HAP-1 (cell line): Measurements from ENCODE around the gene OR10D3.

Experiments used
- DNase-seq, 2 experiments: peaks; one replicate each; pipeline ENCODE4 v3.0.0-alpha.2; 2016 to 2020; ENCODE audit warnings: low spot score in 2 of 2
- H3K27me3 ChIP-seq: fragments of 250-450 bp; sonication (Bioruptor Pico); 2 replicates; pipeline ENCODE4 v1.5.1; 2020; ENCODE audit warnings: low read depth, mild to moderate bottlenecking, moderate library complexity
- H3K36me3 ChIP-seq: fragments of 250-450 bp; sonication (Bioruptor Pico); replicated peaks from 2 replicates; pipeline ENCODE4 v1.5.1; 2020; ENCODE audit warnings: mild to moderate bottlenecking
- H3K4me1 ChIP-seq: fragments of 250-450 bp; sonication (Bioruptor Pico); 2 replicates; pipeline ENCODE4 v1.5.1; 2020; ENCODE audit warnings: mild to moderate bottlenecking
- H3K4me3 ChIP-seq: fragments of 250-450 bp; sonication (Bioruptor Pico); 2 replicates; pipeline ENCODE4 v1.5.1; 2020; ENCODE audit warnings: mild to moderate bottlenecking, moderate library complexity
- H3K9me3 ChIP-seq: fragments of 250-450 bp; sonication (Bioruptor Pico); 2 replicates; pipeline ENCODE4 v1.5.1; 2020; ENCODE audit warnings: mild to moderate bottlenecking, moderate library complexity
- in situ Hi-C: fragments of 300-500 bp; cut with MboI; formaldehyde crosslinking; loops from 3 replicates; pipeline ENCODE4 v1.14.3; 2020; ENCODE audit warnings: low sequenced_read_pairs, inconsistent platforms, mixed read lengths

The OR10D3 gene

DNA sequence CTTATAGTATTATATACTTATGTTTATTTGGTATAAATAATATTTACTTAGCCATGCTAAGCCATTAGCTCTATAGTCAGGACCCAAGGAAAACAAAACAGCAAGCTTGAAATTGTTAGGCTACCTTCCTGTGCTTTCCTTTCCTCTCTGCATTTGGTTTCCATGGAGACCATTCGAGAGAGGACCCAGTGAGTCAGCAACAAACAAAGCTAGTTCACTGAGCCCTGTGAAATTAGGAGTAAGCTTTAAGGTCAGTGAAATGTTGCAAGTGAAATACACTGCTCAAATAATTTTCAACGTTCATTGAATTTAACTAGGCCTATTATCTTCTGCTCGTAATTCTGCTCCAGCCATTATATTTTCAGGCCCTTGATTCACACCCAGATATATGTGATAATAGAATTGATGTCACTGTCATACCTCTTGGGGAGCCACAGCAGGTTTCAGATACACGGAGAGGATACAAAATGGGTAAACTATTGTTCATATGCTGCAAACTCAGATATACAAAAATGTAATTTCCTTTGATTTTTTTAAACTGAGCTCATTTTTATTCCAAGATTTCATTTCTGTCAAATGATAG, 9.1 kb upstream of the OR10D3 start:
- peak in 1 of 2 experiments; percentile 8 for DNase-seq
- Histone ChIP-seq H3K27me3 (no peaks in the 10 kb centered on the region), H3K9me3 (no peaks in the 10 kb centered on the region), H3K36me3 (no peaks in the 10 kb centered on the region), H3K4me1 (no peaks in the 10 kb centered on the region), H3K4me3 (no peak overlapping the region)
- in situ Hi-C loops = no loop called here

DNA sequence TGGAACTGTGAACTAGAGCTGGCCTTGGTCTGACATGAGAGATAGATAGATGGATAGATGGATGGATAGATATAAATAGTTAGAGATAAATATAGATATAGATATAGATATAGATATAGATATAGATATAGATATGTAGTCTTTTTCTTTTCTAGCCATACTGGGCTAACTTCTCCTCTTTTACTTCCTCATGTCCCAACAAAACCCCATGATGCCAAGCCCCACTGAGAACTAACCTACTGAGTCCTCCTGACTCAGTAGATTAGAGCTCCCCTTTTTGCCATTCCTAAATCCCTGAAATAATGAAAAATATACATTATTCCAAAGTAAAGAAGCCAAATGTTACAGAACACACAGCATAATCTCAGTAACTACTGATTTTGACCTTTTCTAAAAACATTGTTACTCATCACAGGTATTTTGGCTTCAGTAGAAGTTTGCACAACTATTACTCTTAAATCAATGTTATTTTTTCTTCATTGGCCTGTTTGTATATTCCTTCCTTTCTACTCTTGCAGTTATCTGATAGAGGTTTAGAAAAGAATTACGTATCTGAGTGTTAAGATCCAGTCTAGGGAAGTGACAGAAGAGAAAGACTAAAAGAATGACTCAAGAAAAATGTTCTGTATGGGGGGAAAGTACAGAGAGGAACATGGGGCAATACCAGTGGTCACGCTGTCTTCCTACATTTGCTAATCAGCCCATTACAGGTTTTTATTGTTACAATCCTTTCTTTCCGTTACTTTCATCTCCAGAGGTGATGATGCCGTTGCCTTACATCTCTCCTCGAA, 6.0 kb upstream of the OR10D3 start:
- no peak for DNase-seq
- H3K9me3 ChIP-seq = no peaks in the 10 kb centered on the region
- in situ Hi-C loops = no loop called here
- no peaks in the 10 kb centered on the region for H3K27me3 ChIP-seq
- no peak overlapping the region for H3K4me3 ChIP-seq
- H3K36me3 ChIP-seq = no peaks in the 10 kb centered on the region
- no peaks in the 10 kb centered on the region for H3K4me1 ChIP-seq

DNA sequence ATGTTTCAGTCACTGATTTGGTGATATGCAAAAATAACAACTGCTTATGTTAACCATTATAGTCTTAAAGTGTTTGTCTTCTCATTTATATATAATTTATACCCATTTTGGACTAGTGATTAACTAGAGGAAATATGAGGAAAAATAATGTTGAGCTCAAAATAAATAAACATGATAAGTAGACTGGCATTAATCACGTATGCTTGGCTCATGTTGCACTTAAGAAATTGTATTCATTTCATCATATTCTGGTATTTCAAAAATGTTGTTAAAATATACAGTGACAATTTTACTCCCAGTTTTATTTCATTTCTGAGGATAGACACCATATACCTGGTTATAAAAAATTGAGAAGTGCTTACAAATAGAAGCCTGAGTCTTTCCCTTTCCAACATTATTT, 3.8 kb upstream of the OR10D3 start:
- in situ Hi-C loops = no loop called here
- no peaks in the 10 kb centered on the region for H3K9me3 ChIP-seq
- no peak overlapping the region for H3K4me3 ChIP-seq
- no peak for DNase-seq
- no peaks in the 10 kb centered on the region for H3K4me1 ChIP-seq
- no peaks in the 10 kb centered on the region for H3K27me3 ChIP-seq
- H3K36me3 ChIP-seq = no peaks in the 10 kb centered on the region

DNA sequence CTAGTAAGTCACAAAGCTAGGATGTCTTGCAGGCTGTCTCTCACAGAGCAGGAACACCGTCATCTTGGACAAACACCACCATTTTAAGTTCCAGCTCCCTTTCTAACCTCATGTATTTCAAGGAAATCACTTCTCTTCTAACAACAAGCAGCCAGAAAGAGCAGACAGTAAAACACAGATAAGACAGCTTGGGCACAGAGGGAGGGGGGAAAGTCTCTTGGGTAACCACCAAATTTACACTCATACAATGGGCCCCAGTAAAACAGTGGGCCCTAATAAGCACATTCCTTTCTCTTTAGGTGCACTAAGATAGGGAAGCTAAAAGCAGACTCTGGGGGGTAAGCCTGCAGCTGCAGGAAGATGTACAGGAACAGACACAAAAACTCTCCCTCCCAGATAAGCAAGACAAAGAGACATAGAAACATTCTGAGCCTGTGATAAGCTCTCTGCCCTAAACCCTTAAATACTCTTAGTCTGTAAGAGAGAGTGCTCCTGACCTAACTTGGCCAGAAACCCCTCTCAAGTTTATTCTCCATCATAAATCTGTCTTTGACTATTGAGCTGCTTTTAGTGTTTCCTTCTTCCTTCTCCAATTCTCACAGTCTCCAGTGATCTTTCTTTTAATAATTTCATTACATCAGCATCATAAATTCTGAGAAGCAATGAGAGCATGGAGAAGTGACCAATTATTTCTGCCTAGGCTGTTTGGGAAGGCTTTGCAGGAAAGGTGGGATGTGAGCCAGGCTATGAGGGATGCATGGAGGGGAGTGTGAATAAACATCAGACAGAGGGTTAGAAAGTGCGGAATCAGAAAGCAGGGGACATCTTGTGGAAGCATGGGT, 7.4 kb downstream of the OR10D3 start:
- H3K27me3 ChIP-seq = 0 out of 2 replicates have a peak, but pooled peaks cover 3% of the 10 kb centered on the region

DNA sequence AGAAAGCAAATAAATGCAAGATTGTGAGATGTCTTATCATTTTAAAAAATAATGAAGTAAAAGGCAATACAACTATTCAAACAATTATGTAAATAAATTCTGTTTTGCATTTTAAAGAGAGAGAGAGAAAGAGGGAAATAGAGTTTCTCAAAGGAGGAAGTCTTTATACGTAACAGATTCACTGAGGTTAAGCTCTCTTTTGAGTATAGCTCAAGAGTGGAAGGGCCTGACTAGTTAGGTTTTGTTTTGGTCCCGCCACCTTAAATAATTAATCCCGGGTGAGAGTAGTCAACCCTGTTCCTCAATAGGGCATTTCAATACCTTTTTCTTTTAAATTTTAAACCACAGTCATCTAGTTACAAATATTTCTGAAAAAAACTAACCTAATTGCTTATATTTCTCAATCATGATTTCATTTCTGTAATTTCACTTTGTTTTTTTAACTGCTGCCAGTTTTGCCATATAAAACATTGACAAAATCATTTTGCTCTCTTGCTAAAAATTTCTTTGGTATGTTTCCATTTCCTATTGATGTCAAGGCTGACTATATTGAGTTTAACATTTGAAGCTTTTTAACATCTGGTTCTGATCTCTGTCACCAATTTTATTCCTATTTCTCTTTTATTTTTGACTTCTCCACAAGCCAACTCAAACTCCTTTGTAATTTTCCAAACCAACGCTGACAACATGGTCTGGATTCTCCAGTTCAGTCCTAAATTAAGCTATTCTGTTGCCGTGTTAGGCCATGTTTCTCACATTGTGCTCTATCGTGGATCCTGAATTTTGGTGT, 10.3 kb downstream of the OR10D3 start:
- in situ Hi-C loops = no loop called here
- DNase-seq = peak in 1 of 2 experiments; percentile 4

More for the DNA sequence above, 7.4 kb downstream of the OR10D3 start:
- H3K9me3 ChIP-seq = no peaks in the 10 kb centered on the region
- no peaks in the 10 kb centered on the region for H3K36me3 ChIP-seq
- H3K4me3 ChIP-seq = no peak overlapping the region
- in situ Hi-C loops = no loop called here
- no peaks in the 10 kb centered on the region; the same call in 1 of the 2 replicates for H3K4me1 ChIP-seq
- DNase-seq = no peak

GRCh38 chr11:124194293-124195188, 11.4 kb downstream of the OR10D3 start:
- H3K4me3 ChIP-seq = no peak overlapping the region
- H3K36me3 ChIP-seq = no peaks in the 10 kb centered on the region
- no peaks in the 10 kb centered on the region; the same call in 1 of the 2 replicates for H3K4me1 ChIP-seq
- DNase-seq = no peak
- no peaks in the 10 kb centered on the region for H3K9me3 ChIP-seq
- in situ Hi-C loops = no loop called here
- 0 out of 2 replicates have a peak, but pooled peaks cover 3% of the 10 kb centered on the region for H3K27me3 ChIP-seq

More for the DNA sequence above, 10.3 kb downstream of the OR10D3 start:
- 0 out of 2 replicates have a peak, but pooled peaks cover 3% of the 10 kb centered on the region for H3K27me3 ChIP-seq
- H3K4me3 ChIP-seq = no peak overlapping the region
- no peaks in the 10 kb centered on the region for H3K9me3 ChIP-seq
- H3K36me3 ChIP-seq = no peaks in the 10 kb centered on the region
- H3K4me1 ChIP-seq = no peaks in the 10 kb centered on the region; the same call in 1 of the 2 replicates

DNA sequence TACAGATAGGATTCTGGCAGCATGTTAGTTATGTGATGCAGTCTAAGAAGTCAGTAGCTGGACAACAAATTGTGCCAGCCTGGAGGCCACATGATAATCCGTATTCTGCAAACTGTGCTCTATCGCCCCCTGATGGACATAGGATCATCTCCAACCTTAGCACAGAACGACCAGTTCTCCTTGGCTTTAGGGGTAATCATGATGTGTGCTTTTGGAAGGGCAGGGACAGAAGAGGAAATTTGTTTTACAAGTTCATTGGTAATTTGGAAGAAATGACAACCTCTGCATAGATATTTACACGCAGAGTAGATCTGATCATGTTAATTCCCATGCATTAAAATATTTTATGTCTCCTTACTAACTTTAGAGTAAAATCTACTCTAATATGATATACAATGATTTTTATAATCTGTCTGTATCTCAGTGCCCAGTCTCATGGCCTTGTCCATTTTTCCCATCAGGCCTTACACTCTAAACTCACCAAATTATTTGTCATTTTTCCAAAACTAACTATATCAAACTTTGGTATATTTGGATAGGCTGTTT, 12.1 kb downstream of the OR10D3 start:
- in situ Hi-C loops = no loop called here
- 0 out of 2 replicates have a peak, but pooled peaks cover 3% of the 10 kb centered on the region for H3K27me3 ChIP-seq
- DNase-seq = peak; percentile 19 to 69
- no peak overlapping the region for H3K4me3 ChIP-seq
- H3K9me3 ChIP-seq = no peaks in the 10 kb centered on the region
- no peaks in the 10 kb centered on the region; the same call in 1 of the 2 replicates for H3K4me1 ChIP-seq
- no peaks in the 10 kb centered on the region for H3K36me3 ChIP-seq

- no peaks in the 10 kb centered on the region for H3K36me3 ChIP-seq
- in situ Hi-C loops = no loop called here
- DNase-seq = no peak
- no peaks in the 10 kb centered on the region for H3K9me3 ChIP-seq
- no peaks in the 10 kb centered on the region; the same call in 1 of the 2 replicates for H3K4me1 ChIP-seq
- H3K27me3 ChIP-seq = 0 out of 2 replicates have a peak, but pooled peaks cover 3% of the 10 kb centered on the region
- no peak overlapping the region for H3K4me3 ChIP-seq
Measured at GRCh38 chr11:124197999-124198398, 14.9 kb downstream of the OR10D3 start.

DNA sequence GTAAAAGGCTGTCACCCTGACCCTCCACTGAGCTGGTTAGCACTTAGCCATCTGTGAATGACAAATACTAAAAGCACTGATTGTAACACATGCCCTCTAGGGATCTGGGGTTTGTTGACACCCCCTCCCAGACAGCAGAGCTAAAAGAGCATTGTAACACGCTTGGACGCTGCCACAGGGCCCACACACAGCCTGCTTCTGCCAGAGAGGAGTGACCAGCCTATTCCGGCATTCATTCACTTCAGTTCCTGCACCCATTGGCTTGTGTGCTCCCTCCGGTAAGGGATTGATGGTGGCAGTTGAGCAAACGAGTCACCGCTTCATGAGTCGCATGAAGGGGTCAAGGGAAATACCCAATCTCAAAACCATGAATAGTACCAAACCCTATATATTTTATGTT, 15.8 kb downstream of the OR10D3 start:
- in situ Hi-C loops = no loop called here
- DNase-seq = no peak
- Histone ChIP-seq H3K4me3 (no peak overlapping the region), H3K27me3 (0 out of 2 replicates have a peak, but pooled peaks cover 3% of the 10 kb centered on the region), H3K9me3 (no peaks in the 10 kb centered on the region), H3K4me1 (no peaks in the 10 kb centered on the region), H3K36me3 (no peaks in the 10 kb centered on the region)

DNA sequence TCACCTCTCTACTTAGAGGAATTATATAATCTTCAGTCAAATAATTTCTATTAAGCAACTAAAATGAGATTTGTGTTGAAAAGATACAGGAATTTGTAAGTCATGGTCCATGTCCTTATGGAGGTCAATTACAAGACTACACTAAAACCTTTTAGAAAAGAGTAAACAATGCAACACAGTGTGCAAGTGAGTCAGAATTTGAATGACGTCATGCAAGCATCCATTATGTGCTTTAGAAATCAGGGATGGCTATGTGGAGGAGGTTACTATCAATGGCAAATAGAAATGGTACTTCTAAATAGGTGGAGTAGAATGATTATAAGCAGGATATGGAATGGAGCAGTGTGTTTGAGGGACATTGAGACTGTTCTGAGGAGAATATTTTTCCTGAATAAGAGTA, 16.6 kb downstream of the OR10D3 start:
- no peaks in the 10 kb centered on the region for H3K4me1 ChIP-seq
- no peaks in the 10 kb centered on the region for H3K36me3 ChIP-seq
- in situ Hi-C loops = no loop called here
- H3K9me3 ChIP-seq = no peaks in the 10 kb centered on the region
- H3K4me3 ChIP-seq = no peak overlapping the region
- no peaks in the 10 kb centered on the region for H3K27me3 ChIP-seq
- no peak for DNase-seq

DNA sequence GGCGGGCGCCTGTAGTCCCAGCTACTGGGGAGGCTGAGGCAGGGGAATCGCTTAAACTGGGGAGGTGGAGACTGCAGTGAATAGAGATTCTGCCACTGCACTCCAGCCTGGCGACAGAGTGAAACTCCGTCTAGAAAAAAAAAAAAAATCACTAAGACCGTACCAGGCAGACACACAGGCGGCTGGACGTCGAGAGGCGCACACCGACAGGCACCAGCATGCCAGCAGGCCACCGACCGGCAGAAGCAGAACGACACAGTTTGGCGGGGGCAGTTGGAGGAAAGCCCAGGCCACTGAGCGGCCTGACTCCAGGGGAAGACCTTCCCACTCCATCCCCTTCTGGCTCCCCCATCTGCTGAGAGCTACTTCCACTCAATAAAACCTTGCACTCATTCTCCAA, 17.5 kb downstream of the OR10D3 start:
- in situ Hi-C loops = no loop called here
- DNase-seq = no peak
- H3K27me3 ChIP-seq = no peaks in the 10 kb centered on the region

DNA sequence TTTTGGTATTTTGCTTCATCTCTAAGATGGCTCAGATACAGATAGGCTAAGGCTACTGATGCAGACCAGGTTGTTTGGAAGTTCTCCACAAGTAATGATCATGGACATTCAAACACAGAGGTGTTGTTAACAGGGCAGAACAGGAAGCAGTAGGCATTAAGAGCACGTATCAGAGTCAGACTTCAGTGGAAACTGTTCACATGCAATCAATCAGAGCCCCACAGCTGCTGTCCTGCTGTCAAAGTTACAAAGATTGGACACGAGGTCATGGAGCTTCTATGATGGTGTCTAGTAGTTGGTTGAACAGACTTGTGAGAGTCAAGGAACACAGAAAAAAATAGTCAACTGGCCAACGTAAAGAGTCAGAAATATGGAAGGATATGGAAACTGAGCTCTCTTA, 19.8 kb downstream of the OR10D3 start:
- in situ Hi-C loops = no loop called here
- no peaks in the 10 kb centered on the region for H3K27me3 ChIP-seq
- no peaks in the 10 kb centered on the region for H3K36me3 ChIP-seq
- no peaks in the 10 kb centered on the region for H3K4me1 ChIP-seq
- no peak overlapping the region for H3K4me3 ChIP-seq
- DNase-seq = no peak
- H3K9me3 ChIP-seq = no peaks in the 10 kb centered on the region

More for the DNA sequence above, 17.5 kb downstream of the OR10D3 start:
- Histone ChIP-seq H3K36me3 (no peaks in the 10 kb centered on the region), H3K9me3 (no peaks in the 10 kb centered on the region), H3K4me1 (no peaks in the 10 kb centered on the region), H3K4me3 (no peak overlapping the region)
